Measurements from ENCODE around the gene PDXP.

Gene PDXP

GRCh38 chr22:37624876-37625275, 33.6 kb upstream of the PDXP start:
- H3K4me3 Mint-ChIP-seq = no peak overlapping the region
- peaks cover 6% of the 10 kb centered on the region for H3K36me3 Mint-ChIP-seq
- peaks cover 56% of the 10 kb centered on the region for H3K4me1 Mint-ChIP-seq
- no peaks in the 10 kb centered on the region for H3K9me3 Mint-ChIP-seq
- H3K27ac Mint-ChIP-seq = peak overlapping the region; percentile 71
- H3K27me3 Mint-ChIP-seq = no peaks in the 10 kb centered on the region

- peaks cover 6% of the 10 kb centered on the region for H3K36me3 Mint-ChIP-seq
- peak overlapping the region; percentile 41 for H3K27ac Mint-ChIP-seq
- H3K4me1 Mint-ChIP-seq = peaks cover 56% of the 10 kb centered on the region
- H3K4me3 Mint-ChIP-seq = no peak overlapping the region
- no peaks in the 10 kb centered on the region for H3K9me3 Mint-ChIP-seq
- H3K27me3 Mint-ChIP-seq = no peaks in the 10 kb centered on the region
Observed at GRCh38 chr22:37625737-37626136, 32.8 kb upstream of the PDXP start.

- no peak overlapping the region for H3K4me3 Mint-ChIP-seq
- H3K36me3 Mint-ChIP-seq = peaks cover 6% of the 10 kb centered on the region
- no peaks in the 10 kb centered on the region for H3K27me3 Mint-ChIP-seq
- no peaks in the 10 kb centered on the region for H3K9me3 Mint-ChIP-seq
- H3K27ac Mint-ChIP-seq = peak overlapping the region; percentile 41
- peaks cover 56% of the 10 kb centered on the region for H3K4me1 Mint-ChIP-seq
Observed at GRCh38 chr22:37626144-37626543, 32.4 kb upstream of the PDXP start.

- Mint-ChIP-seq H3K4me1 (peaks cover 56% of the 10 kb centered on the region), H3K36me3 (peaks cover 6% of the 10 kb centered on the region), H3K9me3 (no peaks in the 10 kb centered on the region), H3K27ac (peak overlapping the region; percentile 94), H3K4me3 (peak overlapping the region; percentile 77), H3K27me3 (no peaks in the 10 kb centered on the region)
Observed at GRCh38 chr22:37626556-37627075, 31.9 kb upstream of the PDXP start.

GRCh38 chr22:37627121-37627520, 31.4 kb upstream of the PDXP start:
- H3K36me3 Mint-ChIP-seq = peaks cover 6% of the 10 kb centered on the region
- no peaks in the 10 kb centered on the region for H3K27me3 Mint-ChIP-seq
- no peaks in the 10 kb centered on the region for H3K9me3 Mint-ChIP-seq

GRCh38 chr22:37627545-37627944, 31.0 kb upstream of the PDXP start:
- Mint-ChIP-seq H3K36me3 (peaks cover 6% of the 10 kb centered on the region), H3K4me3 (peak overlapping the region; percentile 77), H3K9me3 (no peaks in the 10 kb centered on the region), H3K27me3 (no peaks in the 10 kb centered on the region), H3K27ac (peak overlapping the region; percentile 94), H3K4me1 (peaks cover 56% of the 10 kb centered on the region)

More at GRCh38 chr22:37627121-37627520, 31.4 kb upstream of the PDXP start:
- H3K4me3 Mint-ChIP-seq = peak overlapping the region; percentile 77
- H3K27ac Mint-ChIP-seq = peak overlapping the region; percentile 94
- H3K4me1 Mint-ChIP-seq = peaks cover 56% of the 10 kb centered on the region

GRCh38 chr22:37628830-37629229, 29.7 kb upstream of the PDXP start:
- H3K9me3 Mint-ChIP-seq = no peaks in the 10 kb centered on the region
- H3K36me3 Mint-ChIP-seq = peaks cover 3% of the 10 kb centered on the region
- peak overlapping the region; percentile 86 for H3K27ac Mint-ChIP-seq
- H3K4me3 Mint-ChIP-seq = no peak overlapping the region
- H3K4me1 Mint-ChIP-seq = peaks cover 57% of the 10 kb centered on the region
- H3K27me3 Mint-ChIP-seq = no peaks in the 10 kb centered on the region

- Mint-ChIP-seq H3K9me3 (no peaks in the 10 kb centered on the region), H3K27ac (no peak overlapping the region), H3K27me3 (no peaks in the 10 kb centered on the region), H3K36me3 (peaks cover 3% of the 10 kb centered on the region), H3K4me3 (no peak overlapping the region), H3K4me1 (peaks cover 57% of the 10 kb centered on the region)
Observed at GRCh38 chr22:37629928-37630327, 28.6 kb upstream of the PDXP start.

- Mint-ChIP-seq H3K4me3 (no peak overlapping the region), H3K9me3 (no peaks in the 10 kb centered on the region), H3K36me3 (no peaks in the 10 kb centered on the region), H3K4me1 (peaks cover 53% of the 10 kb centered on the region), H3K27ac (no peak overlapping the region), H3K27me3 (no peaks in the 10 kb centered on the region)
Observed at GRCh38 chr22:37630839-37631435, 27.6 kb upstream of the PDXP start.

- no peak overlapping the region for H3K4me3 Mint-ChIP-seq
- peak overlapping the region; percentile 46 for H3K27ac Mint-ChIP-seq
- no peaks in the 10 kb centered on the region for H3K9me3 Mint-ChIP-seq
- no peaks in the 10 kb centered on the region for H3K27me3 Mint-ChIP-seq
- no peaks in the 10 kb centered on the region for H3K36me3 Mint-ChIP-seq
- H3K4me1 Mint-ChIP-seq = peaks cover 51% of the 10 kb centered on the region
Observed at GRCh38 chr22:37631448-37632173, 26.9 kb upstream of the PDXP start.

- Mint-ChIP-seq H3K4me3 (no peak overlapping the region), H3K9me3 (no peaks in the 10 kb centered on the region), H3K27me3 (no peaks in the 10 kb centered on the region), H3K27ac (peak overlapping the region; percentile 46), H3K4me1 (peaks cover 51% of the 10 kb centered on the region), H3K36me3 (no peaks in the 10 kb centered on the region)
Observed at GRCh38 chr22:37632174-37633088, 26.1 kb upstream of the PDXP start.

- no peak overlapping the region for H3K4me3 Mint-ChIP-seq
- H3K9me3 Mint-ChIP-seq = no peaks in the 10 kb centered on the region
- H3K4me1 Mint-ChIP-seq = peaks cover 53% of the 10 kb centered on the region
- peak overlapping the region; percentile 83 for H3K27ac Mint-ChIP-seq
- H3K27me3 Mint-ChIP-seq = no peaks in the 10 kb centered on the region
- H3K36me3 Mint-ChIP-seq = no peaks in the 10 kb centered on the region
Observed at GRCh38 chr22:37633089-37633624, 25.4 kb upstream of the PDXP start.

GRCh38 chr22:37633625-37634416, 24.7 kb upstream of the PDXP start:
- Mint-ChIP-seq H3K4me3 (peak overlapping the region; percentile 39), H3K36me3 (no peaks in the 10 kb centered on the region), H3K9me3 (no peaks in the 10 kb centered on the region), H3K27me3 (no peaks in the 10 kb centered on the region), H3K4me1 (peaks cover 53% of the 10 kb centered on the region), H3K27ac (peak overlapping the region; percentile 94)

GRCh38 chr22:37634417-37634924, 24.1 kb upstream of the PDXP start:
- Mint-ChIP-seq H3K4me1 (peaks cover 54% of the 10 kb centered on the region), H3K36me3 (no peaks in the 10 kb centered on the region), H3K9me3 (no peaks in the 10 kb centered on the region), H3K4me3 (peak overlapping the region; percentile 74), H3K27ac (peak overlapping the region; percentile 94), H3K27me3 (no peaks in the 10 kb centered on the region)

Data from activated naive CD4-positive, alpha-beta T cell treated with anti-CD3 and anti-CD28 coated beads, Interleukin-2, amount 50 U/mL, for 24 hours (primary cell).